HepG2 (cell line): ENCODE results near the gene LZTR1. TPM values are rescaled to one million over a fixed set of nuclear protein-coding genes. Genes with fewer than 3 reads are reported as not detected.

Source experiments
- ATF5 ChIP-seq: sonication (generic); formaldehyde crosslinking; IDR thresholded peaks from 2 replicates; pipeline ENCODE4 v1.4.0; 2020; ENCODE audit warnings: mild to moderate bottlenecking, low read depth, missing genetic modification reagents
- CTCF ChIP-seq: sonication (generic); formaldehyde crosslinking; IDR thresholded peaks from 2 replicates; pipeline ENCODE4 v1.5.0; 2020; ENCODE audit warnings: mild to moderate bottlenecking, missing genetic modification reagents, moderate library complexity
- ETS1 ChIP-seq: sonication (generic); formaldehyde crosslinking; IDR thresholded peaks from 2 replicates; pipeline ENCODE4 v1.4.0; 2020; ENCODE audit warnings: missing genetic modification reagents
- FOSL1 ChIP-seq: sonication (generic); formaldehyde crosslinking; IDR thresholded peaks from 2 replicates; pipeline ENCODE4 v1.9.0; 2021; ENCODE audit warnings: missing genetic modification reagents, borderline replicate concordance
- GPN1 ChIP-seq: sonication (generic); formaldehyde crosslinking; IDR thresholded peaks from 2 replicates; pipeline ENCODE4 v1.5.1; 2020; ENCODE audit warnings: missing genetic modification reagents, borderline replicate concordance
- HMGA1 ChIP-seq: sonication (generic); formaldehyde crosslinking; conservative IDR thresholded peaks from 2 replicates; pipeline ENCODE4 v1.4.0; 2020; ENCODE audit warnings: missing genetic modification reagents
- NCOA5 ChIP-seq: sonication (generic); formaldehyde crosslinking; IDR thresholded peaks from 2 replicates; pipeline ENCODE4 v1.4.0; 2020; ENCODE audit warnings: missing genetic modification reagents
- PRPF4 ChIP-seq: fragments of 200-400 bp; formaldehyde crosslinking; IDR thresholded peaks from 2 replicates; pipeline ENCODE4 v1.6.1; 2016; ENCODE audit warnings: low read length, low read depth; ENCODE audit not compliant: poor library complexity, severe bottlenecking
- RARG ChIP-seq: sonication (generic); formaldehyde crosslinking; IDR thresholded peaks from 2 replicates; pipeline ENCODE4 v1.4.0; 2020; ENCODE audit warnings: low read depth, mild to moderate bottlenecking, missing genetic modification reagents
- ZBTB14 ChIP-seq: sonication (generic); formaldehyde crosslinking; IDR thresholded peaks from 2 replicates; pipeline ENCODE4 v1.4.0; 2020; ENCODE audit warnings: missing genetic modification reagents
- ZFYVE20 ChIP-seq: sonication (generic); formaldehyde crosslinking; IDR thresholded peaks from 2 replicates; pipeline ENCODE4 v1.8.0; 2023; ENCODE audit warnings: low read depth, mild to moderate bottlenecking, moderate library complexity, missing genetic modification reagents, borderline replicate concordance
- ZNF552 ChIP-seq: sonication (generic); formaldehyde crosslinking; IDR thresholded peaks from 2 replicates; pipeline ENCODE4 v1.9.0; 2022; ENCODE audit warnings: missing genetic modification reagents, mild to moderate bottlenecking, borderline replicate concordance
- ZNF749 ChIP-seq: sonication (generic); formaldehyde crosslinking; IDR thresholded peaks from 2 replicates; pipeline ENCODE4 v1.8.0; 2022; ENCODE audit warnings: mild to moderate bottlenecking, missing genetic modification reagents, moderate library complexity, borderline replicate concordance
- ZNF782 ChIP-seq: sonication (generic); formaldehyde crosslinking; IDR thresholded peaks from 2 replicates; pipeline ENCODE4 v1.4.0; 2020; ENCODE audit warnings: missing genetic modification reagents, mild to moderate bottlenecking, borderline replicate concordance
- ZNF879 ChIP-seq: sonication (generic); formaldehyde crosslinking; IDR thresholded peaks from 2 replicates; pipeline ENCODE4 v1.8.1; 2023; ENCODE audit warnings: missing genetic modification reagents
- polyA plus RNA-seq, 8 experiments: library from polyadenylated mRNA; depleted of rRNA in 3 of 8; stranded (reverse) in 7 of 8; unstranded in 1 of 8; fragments of >200 nt; fragmentation: Illumina TruSeq in 4 of 8; extraction: Trizol in 4 of 8; gene quantifications; 2 replicates each; pipeline versions ENCODE4 v1.2.1 to v1.2.3, GENCODE V29; 2011 to 2016; ENCODE audit warnings: low read depth in 4 of 8, missing spikeins in 1 of 8, mixed read lengths in 1 of 8; ENCODE audit not compliant: insufficient read depth in 1 of 8
- total RNA-seq, 5 experiments: library from RNA; depleted of rRNA; stranded (reverse); fragments of >200 nt; fragmentation: Illumina TruSeq; extraction: Trizol; gene quantifications; 2 replicates each; pipeline ENCODE4 v1.2.3, GENCODE V29; 2016; ENCODE audit warnings: low read depth in 1 of 5
- TF ChIP-seq, protein P1 (sequence below): sonication (generic); formaldehyde crosslinking; IDR thresholded peaks from 2 replicates; pipeline ENCODE4 v1.4.0; 2020; ENCODE audit warnings: missing genetic modification reagents, mild to moderate bottlenecking, borderline replicate concordance
- TF ChIP-seq, protein P2 (sequence below): sonication (generic); formaldehyde crosslinking; IDR thresholded peaks from 2 replicates; pipeline ENCODE4 v1.4.0; 2020; ENCODE audit warnings: mild to moderate bottlenecking, missing genetic modification reagents, borderline replicate concordance

Gene LZTR1
- total and polyA plus RNA-seq, 2 of the 13 experiments (the other 11 are each of a cell fraction or from before 2014, with no cell fraction given), result 21.8 to 22.4 TPM

- TF ChIP-seq NCOA5 (CRISPR knock-in tag) (no peak), ZNF749 (CRISPR knock-in tag) (no peak), ZFYVE20 (CRISPR knock-in tag) (no peak), RARG (no peak), ZNF782 (CRISPR knock-in tag) (no peak), GPN1 (no peak), ZNF879 (no peak), ZNF552 (no peak), ZBTB14 (no peak), ETS1 (no peak), FOSL1 (no peak), ATF5 (CRISPR knock-in tag) (no peak), HMGA1 (no peak), CTCF (CRISPR knock-in tag) (no peak), PRPF4 (no peak)
- TF ChIP-seq, protein P1, sequence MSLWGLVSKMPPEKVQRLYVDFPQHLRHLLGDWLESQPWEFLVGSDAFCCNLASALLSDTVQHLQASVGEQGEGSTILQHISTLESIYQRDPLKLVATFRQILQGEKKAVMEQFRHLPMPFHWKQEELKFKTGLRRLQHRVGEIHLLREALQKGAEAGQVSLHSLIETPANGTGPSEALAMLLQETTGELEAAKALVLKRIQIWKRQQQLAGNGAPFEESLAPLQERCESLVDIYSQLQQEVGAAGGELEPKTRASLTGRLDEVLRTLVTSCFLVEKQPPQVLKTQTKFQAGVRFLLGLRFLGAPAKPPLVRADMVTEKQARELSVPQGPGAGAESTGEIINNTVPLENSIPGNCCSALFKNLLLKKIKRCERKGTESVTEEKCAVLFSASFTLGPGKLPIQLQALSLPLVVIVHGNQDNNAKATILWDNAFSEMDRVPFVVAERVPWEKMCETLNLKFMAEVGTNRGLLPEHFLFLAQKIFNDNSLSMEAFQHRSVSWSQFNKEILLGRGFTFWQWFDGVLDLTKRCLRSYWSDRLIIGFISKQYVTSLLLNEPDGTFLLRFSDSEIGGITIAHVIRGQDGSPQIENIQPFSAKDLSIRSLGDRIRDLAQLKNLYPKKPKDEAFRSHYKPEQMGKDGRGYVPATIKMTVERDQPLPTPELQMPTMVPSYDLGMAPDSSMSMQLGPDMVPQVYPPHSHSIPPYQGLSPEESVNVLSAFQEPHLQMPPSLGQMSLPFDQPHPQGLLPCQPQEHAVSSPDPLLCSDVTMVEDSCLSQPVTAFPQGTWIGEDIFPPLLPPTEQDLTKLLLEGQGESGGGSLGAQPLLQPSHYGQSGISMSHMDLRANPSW (CRISPR knock-in tag), result no peak
- TF ChIP-seq, protein P2, sequence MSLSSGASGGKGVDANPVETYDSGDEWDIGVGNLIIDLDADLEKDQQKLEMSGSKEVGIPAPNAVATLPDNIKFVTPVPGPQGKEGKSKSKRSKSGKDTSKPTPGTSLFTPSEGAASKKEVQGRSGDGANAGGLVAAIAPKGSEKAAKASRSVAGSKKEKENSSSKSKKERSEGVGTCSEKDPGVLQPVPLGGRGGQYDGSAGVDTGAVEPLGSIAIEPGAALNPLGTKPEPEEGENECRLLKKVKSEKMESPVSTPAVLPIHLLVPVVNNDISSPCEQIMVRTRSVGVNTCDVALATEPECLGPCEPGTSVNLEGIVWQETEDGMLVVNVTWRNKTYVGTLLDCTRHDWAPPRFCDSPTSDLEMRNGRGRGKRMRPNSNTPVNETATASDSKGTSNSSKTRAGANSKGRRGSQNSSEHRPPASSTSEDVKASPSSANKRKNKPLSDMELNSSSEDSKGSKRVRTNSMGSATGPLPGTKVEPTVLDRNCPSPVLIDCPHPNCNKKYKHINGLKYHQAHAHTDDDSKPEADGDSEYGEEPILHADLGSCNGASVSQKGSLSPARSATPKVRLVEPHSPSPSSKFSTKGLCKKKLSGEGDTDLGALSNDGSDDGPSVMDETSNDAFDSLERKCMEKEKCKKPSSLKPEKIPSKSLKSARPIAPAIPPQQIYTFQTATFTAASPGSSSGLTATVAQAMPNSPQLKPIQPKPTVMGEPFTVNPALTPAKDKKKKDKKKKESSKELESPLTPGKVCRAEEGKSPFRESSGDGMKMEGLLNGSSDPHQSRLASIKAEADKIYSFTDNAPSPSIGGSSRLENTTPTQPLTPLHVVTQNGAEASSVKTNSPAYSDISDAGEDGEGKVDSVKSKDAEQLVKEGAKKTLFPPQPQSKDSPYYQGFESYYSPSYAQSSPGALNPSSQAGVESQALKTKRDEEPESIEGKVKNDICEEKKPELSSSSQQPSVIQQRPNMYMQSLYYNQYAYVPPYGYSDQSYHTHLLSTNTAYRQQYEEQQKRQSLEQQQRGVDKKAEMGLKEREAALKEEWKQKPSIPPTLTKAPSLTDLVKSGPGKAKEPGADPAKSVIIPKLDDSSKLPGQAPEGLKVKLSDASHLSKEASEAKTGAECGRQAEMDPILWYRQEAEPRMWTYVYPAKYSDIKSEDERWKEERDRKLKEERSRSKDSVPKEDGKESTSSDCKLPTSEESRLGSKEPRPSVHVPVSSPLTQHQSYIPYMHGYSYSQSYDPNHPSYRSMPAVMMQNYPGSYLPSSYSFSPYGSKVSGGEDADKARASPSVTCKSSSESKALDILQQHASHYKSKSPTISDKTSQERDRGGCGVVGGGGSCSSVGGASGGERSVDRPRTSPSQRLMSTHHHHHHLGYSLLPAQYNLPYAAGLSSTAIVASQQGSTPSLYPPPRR (CRISPR knock-in tag), result peak; percentile 38; the same call in 1 of the 2 replicates
Observed at GRCh38 chr22:20949698-20950183, 32.4 kb upstream of the LZTR1 start (continued).
